ENCODE results near the gene SMYD3. TPM values are rescaled to one million over a fixed set of nuclear protein-coding genes. Genes with fewer than 3 reads are reported as not detected.

Gene SMYD3
- total RNA-seq, 1 experiment from 2014 or later, result 17.4 TPM

DNA sequence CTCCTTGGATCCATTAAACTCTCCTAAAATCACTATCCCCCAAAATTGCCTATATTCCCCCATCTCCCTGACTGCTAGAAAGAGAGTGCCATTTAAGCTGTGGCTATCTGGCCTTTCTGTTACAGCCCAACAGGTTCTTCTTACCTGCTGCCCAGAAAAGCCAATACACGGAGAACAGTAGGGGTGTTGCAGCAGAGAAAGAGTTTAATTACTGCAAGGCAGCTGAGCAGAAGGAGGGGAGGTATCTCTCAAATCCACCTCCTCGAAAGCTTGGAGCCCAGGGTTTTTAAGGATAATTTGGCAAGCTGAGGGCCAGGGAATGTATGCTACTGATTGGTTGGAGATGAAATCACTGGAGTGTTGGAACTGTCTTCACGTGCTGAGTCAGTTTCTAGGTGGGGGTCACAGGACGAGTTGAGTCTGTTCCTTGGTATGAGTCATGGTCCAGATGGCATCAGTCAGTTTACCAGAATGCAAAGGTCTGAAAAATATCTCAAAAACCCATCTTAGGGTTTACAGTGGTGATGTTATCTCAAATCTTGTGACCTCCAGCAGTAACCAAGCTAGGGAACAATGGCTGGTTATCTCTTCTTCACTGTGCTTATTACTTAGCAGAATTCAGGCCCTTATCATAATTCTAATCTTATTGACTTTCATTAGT is 89.8 kb downstream of the SMYD3 start:
- ChIA-PET POLR2A (no interaction called here), CTCF (no interaction called here)
- Histone ChIP-seq H3K27me3 (ENCODE audit: control insufficient read depth, insufficient read depth, low read length) (no peaks in the 10 kb centered on the region), H3K4me3 (ENCODE audit: low read depth in 2 of 2, low read length in 2 of 2) (no peak overlapping the region), H3K36me3 (ENCODE audit: control insufficient read depth, insufficient read depth, low read length) (no peaks in the 10 kb centered on the region), H3K27ac (ENCODE audit: low read length) (no peak overlapping the region), H3K4me1 (ENCODE audit: control insufficient read depth, insufficient read depth, low read length) (no peaks in the 10 kb centered on the region), H3K9me3 (ENCODE audit: control insufficient read depth, insufficient read depth, low read depth, low read length) (no peaks in the 10 kb centered on the region)
- intact Hi-C loops (cut with micrococcal nuclease; ENCODE audit: unreplicated experiment) (no loop called here), in situ Hi-C loops (cut with HindIII; ENCODE audit: low pct_unique_long_range_greater_than_20kb, low sequenced_read_pairs) (no loop called here)
- DNase-seq (ENCODE audit: low read depth, low spot score) (no peak), ATAC-seq (no peak)
- no peak for TF ChIP-seq TCF7L2 (IDR thresholded peaks at IDR 0.05; ENCODE audit: low read depth, low read length)
- TF ChIP-seq, protein P1, sequence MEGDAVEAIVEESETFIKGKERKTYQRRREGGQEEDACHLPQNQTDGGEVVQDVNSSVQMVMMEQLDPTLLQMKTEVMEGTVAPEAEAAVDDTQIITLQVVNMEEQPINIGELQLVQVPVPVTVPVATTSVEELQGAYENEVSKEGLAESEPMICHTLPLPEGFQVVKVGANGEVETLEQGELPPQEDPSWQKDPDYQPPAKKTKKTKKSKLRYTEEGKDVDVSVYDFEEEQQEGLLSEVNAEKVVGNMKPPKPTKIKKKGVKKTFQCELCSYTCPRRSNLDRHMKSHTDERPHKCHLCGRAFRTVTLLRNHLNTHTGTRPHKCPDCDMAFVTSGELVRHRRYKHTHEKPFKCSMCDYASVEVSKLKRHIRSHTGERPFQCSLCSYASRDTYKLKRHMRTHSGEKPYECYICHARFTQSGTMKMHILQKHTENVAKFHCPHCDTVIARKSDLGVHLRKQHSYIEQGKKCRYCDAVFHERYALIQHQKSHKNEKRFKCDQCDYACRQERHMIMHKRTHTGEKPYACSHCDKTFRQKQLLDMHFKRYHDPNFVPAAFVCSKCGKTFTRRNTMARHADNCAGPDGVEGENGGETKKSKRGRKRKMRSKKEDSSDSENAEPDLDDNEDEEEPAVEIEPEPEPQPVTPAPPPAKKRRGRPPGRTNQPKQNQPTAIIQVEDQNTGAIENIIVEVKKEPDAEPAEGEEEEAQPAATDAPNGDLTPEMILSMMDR (IDR thresholded peaks at IDR 0.05), result no peak
- no peak for TF ChIP-seq SIN3A (IDR thresholded peaks at IDR 0.05; ENCODE audit: borderline replicate concordance, insufficient read depth, low read depth, low read length)
- no peak for TF ChIP-seq POLR2AphosphoS5 (IDR thresholded peaks at IDR 0.05; ENCODE audit: low read depth, low read length)
- TF ChIP-seq, protein P2, sequence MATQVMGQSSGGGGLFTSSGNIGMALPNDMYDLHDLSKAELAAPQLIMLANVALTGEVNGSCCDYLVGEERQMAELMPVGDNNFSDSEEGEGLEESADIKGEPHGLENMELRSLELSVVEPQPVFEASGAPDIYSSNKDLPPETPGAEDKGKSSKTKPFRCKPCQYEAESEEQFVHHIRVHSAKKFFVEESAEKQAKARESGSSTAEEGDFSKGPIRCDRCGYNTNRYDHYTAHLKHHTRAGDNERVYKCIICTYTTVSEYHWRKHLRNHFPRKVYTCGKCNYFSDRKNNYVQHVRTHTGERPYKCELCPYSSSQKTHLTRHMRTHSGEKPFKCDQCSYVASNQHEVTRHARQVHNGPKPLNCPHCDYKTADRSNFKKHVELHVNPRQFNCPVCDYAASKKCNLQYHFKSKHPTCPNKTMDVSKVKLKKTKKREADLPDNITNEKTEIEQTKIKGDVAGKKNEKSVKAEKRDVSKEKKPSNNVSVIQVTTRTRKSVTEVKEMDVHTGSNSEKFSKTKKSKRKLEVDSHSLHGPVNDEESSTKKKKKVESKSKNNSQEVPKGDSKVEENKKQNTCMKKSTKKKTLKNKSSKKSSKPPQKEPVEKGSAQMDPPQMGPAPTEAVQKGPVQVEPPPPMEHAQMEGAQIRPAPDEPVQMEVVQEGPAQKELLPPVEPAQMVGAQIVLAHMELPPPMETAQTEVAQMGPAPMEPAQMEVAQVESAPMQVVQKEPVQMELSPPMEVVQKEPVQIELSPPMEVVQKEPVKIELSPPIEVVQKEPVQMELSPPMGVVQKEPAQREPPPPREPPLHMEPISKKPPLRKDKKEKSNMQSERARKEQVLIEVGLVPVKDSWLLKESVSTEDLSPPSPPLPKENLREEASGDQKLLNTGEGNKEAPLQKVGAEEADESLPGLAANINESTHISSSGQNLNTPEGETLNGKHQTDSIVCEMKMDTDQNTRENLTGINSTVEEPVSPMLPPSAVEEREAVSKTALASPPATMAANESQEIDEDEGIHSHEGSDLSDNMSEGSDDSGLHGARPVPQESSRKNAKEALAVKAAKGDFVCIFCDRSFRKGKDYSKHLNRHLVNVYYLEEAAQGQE (IDR thresholded peaks at IDR 0.05; ENCODE audit: insufficient read depth in 1 of 2, low read depth in 2 of 2, low read length in 1 of 2), result no peak
- BruUV-seq (replicated peaks), result no TSS peak

DNA sequence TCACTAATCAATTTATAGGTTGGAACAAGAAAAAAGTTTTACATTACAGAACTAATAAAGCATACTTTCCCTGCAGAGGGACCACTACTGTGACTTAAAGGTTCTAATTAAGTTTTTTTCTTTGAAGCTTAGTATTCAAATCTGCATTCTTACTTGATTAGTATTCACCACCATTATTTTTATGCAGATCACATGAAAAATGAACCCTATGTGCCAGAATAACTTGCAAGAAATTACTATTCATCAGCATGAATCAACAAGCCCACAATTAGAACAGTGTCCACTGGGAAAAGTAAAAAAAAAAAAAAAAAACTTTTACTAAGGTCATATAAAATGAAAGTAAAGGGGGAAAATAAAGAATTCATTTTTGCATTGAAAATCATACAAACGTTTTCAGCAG is 90.8 kb downstream of the SMYD3 start:
- ChIA-PET CTCF (no interaction called here), POLR2A (no interaction called here)
- no peak overlapping the region for H3K27ac ChIP-seq (ENCODE audit: low read length)
- no TSS peak for BruUV-seq (replicated peaks)
- DNase-seq (ENCODE audit: low read depth, low spot score) (no peak), ATAC-seq (no peak)
- intact Hi-C loops (cut with micrococcal nuclease; ENCODE audit: unreplicated experiment) (no loop called here), in situ Hi-C loops (cut with HindIII; ENCODE audit: low pct_unique_long_range_greater_than_20kb, low sequenced_read_pairs) (no loop called here)
- no peaks in the 10 kb centered on the region for H3K36me3 ChIP-seq (ENCODE audit: control insufficient read depth, insufficient read depth, low read length)
- TF ChIP-seq, protein P1 (IDR thresholded peaks at IDR 0.05), result no peak
- TF ChIP-seq, protein P2 (IDR thresholded peaks at IDR 0.05; ENCODE audit: insufficient read depth in 1 of 2, low read depth in 2 of 2, low read length in 1 of 2), result no peak
- no peak for TF ChIP-seq POLR2AphosphoS5 (IDR thresholded peaks at IDR 0.05; ENCODE audit: low read depth, low read length)
- no peak for TF ChIP-seq TCF7L2 (IDR thresholded peaks at IDR 0.05; ENCODE audit: low read depth, low read length)
- TF ChIP-seq SIN3A (IDR thresholded peaks at IDR 0.05; ENCODE audit: borderline replicate concordance, insufficient read depth, low read depth, low read length), result no peak
- H3K27me3 ChIP-seq (ENCODE audit: control insufficient read depth, insufficient read depth, low read length), result no peaks in the 10 kb centered on the region
- no peak overlapping the region for H3K4me3 ChIP-seq (ENCODE audit: low read depth in 2 of 2, low read length in 2 of 2)
- no peaks in the 10 kb centered on the region for H3K4me1 ChIP-seq (ENCODE audit: control insufficient read depth, insufficient read depth, low read length)
- no peaks in the 10 kb centered on the region for H3K9me3 ChIP-seq (ENCODE audit: control insufficient read depth, insufficient read depth, low read depth, low read length)

All from Panc1 (cell line).